Suprapubic skin (tissue), 4 donors: ENCODE measurements around the gene SCAMP4. TPM values are rescaled to one million over a fixed set of nuclear protein-coding genes. Genes with fewer than 3 reads are reported as not detected.

Experiments used
- DNase-seq, 2 donors: peaks; one replicate each; pipeline ENCODE4 v3.0.0-alpha.2; 2019; ENCODE audit warnings: low spot score in 2 of 2
- H3K27ac ChIP-seq: fragments of 200-600 bp; sonication (generic); one replicate; pipeline ENCODE4 v1.5.1; 2019
- H3K27me3 ChIP-seq: fragments of 200-600 bp; sonication (generic); one replicate; pipeline ENCODE4 v1.5.1; 2019
- H3K36me3 ChIP-seq: fragments of 200-600 bp; sonication (generic); one replicate; pipeline ENCODE4 v1.5.1; 2019
- H3K4me1 ChIP-seq: fragments of 200-600 bp; sonication (generic); one replicate; pipeline ENCODE4 v1.5.1; 2019
- H3K4me3 ChIP-seq: fragments of 200-600 bp; sonication (generic); one replicate; pipeline ENCODE4 v1.5.1; 2019; ENCODE audit warnings: mild to moderate bottlenecking
- H3K9me3 ChIP-seq: fragments of 200-600 bp; sonication (generic); one replicate; pipeline ENCODE4 v1.5.1; 2019
- CTCF ChIP-seq, 2 donors: fragments of 200-600 bp in 1 of 2; fragments of 450-650 bp in 1 of 2; sonication (generic) in 1 of 2; IDR thresholded peaks; one replicate each; pipeline ENCODE4 v1.5.1; 2016 to 2019; ENCODE audit warnings: antibody characterized with exemption in 2 of 2, mild to moderate bottlenecking in 1 of 2, moderate library complexity in 1 of 2
- EP300 ChIP-seq: sonication (generic); formaldehyde crosslinking; IDR thresholded peaks from one replicate; pipeline ENCODE4 v1.6.1; 2017; ENCODE audit warnings: antibody characterized with exemption
- POLR2A ChIP-seq, 2 donors: fragments of 450-650 bp; IDR thresholded peaks; one replicate each; pipeline ENCODE4 v1.6.1; 2017; ENCODE audit warnings: antibody characterized with exemption in 2 of 2, mild to moderate bottlenecking in 2 of 2, moderate library complexity in 2 of 2
- POLR2AphosphoS5 ChIP-seq, 3 donors: sonication (generic); formaldehyde crosslinking; IDR thresholded peaks; one replicate each; pipeline ENCODE4 v1.6.1; 2017; ENCODE audit warnings: antibody characterized with exemption in 3 of 3
- WGBS: methylation state at CpG from one replicate; pipeline ENCODE4 v1.1.5; 2018; 5-methylcytosine and 5-hydroxymethylcytosine counted together
- total RNA-seq, 4 donors: library from RNA; depleted of rRNA; stranded (reverse); fragments of >200 nt; gene quantifications; one replicate each; pipeline ENCODE4 v1.1.0, GENCODE V29; 2016

SCAMP4 gene
- total RNA-seq, 4 donors from 2014 or later = 68.1 to 119 (median 103) TPM

DNA sequence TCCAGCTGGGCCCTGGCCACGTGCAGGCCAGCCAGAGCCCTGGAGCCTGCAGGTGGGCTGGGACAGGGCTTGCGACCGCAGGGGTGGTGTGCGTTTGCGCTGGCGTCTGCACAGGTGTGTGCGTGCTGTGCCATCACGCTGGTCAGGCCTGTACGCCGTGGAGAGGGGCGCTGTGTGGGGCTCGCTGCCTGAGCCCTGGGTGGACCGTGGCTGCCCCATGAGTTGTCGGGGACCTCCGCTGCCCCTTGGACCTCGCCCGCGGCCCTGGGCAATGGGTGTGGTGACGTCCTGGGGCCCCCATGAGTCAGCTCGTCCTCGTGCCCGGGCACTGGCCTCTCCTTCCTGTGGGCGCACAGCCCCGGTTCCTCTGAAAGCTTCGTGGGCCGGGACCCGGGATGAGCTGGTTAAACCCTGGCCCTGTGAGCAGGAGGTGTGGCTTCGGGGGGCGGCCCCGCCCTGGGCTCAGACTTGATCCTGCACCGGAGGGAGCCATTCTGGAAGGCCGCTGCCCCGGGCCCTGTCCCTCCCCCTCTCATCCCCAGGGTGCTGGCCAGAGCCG lies 42.5 kb downstream of the SCAMP4 start:
- whole genome bisulfite sequencing = no CpG with 5 or more reads among the region's 34 CpGs
- H3K36me3 ChIP-seq = peaks cover 5% of the 10 kb centered on the region
- no peak for DNase-seq
- no peak overlapping the region for H3K27ac ChIP-seq
- H3K9me3 ChIP-seq = no peaks in the 10 kb centered on the region
- peaks cover 30% of the 10 kb centered on the region for H3K4me1 ChIP-seq
- no peaks in the 10 kb centered on the region for H3K27me3 ChIP-seq
- no peak overlapping the region for H3K4me3 ChIP-seq
- no peak for TF ChIP-seq CTCF (IDR thresholded peaks at IDR 0.05)
- TF ChIP-seq POLR2A (IDR thresholded peaks at IDR 0.05) = no peak
- no peak for TF ChIP-seq POLR2AphosphoS5 (IDR thresholded peaks at IDR 0.05)
- no peak for TF ChIP-seq EP300

DNA sequence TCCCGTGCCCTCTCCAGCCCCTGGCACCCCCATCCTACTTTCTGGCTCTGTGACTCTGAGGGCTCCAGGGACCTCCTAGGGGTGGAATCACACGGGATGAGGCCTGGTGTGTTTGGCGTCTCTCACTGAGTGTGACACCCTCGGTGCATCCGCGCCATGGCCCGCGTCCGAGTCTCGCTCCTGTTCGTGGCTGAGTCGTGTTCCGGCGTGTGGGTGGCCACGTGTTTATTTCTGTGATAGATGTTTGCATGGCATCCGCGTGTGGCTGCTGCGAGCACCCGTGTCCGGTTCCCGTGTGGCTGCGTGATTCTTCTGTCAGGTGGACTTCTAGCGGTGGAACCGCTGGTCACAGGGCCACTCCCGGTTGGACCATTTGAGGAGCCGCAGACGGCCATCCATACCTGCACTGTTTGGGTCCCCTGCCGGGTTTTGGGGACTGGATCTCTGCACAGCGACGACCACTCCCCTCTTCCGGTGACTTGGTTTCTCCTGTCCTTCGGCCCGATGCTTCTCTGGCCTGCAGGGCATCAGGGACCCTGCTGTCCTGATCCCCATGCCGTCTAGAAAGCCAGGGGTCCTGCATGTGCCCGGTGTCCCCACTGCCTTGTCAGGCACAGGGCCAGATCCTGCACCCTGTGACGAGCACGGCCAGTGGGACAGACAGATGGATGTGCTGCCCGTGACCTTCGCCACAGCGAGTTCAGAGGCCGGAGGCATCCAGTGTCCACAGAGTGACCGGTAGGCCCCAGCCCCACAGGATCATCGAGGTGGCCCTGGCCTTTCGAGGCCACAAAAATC lies 44.3 kb downstream of the SCAMP4 start:
- no peak overlapping the region for H3K27ac ChIP-seq
- no peak for DNase-seq
- H3K9me3 ChIP-seq = no peaks in the 10 kb centered on the region
- peaks cover 12% of the 10 kb centered on the region for H3K4me1 ChIP-seq
- WGBS = 94% methylated on average over 43 of the region's 44 CpGs
- peaks cover 7% of the 10 kb centered on the region for H3K36me3 ChIP-seq
- H3K27me3 ChIP-seq = no peaks in the 10 kb centered on the region
- H3K4me3 ChIP-seq = no peak overlapping the region
- TF ChIP-seq POLR2A (IDR thresholded peaks at IDR 0.05) = no peak
- no peak for TF ChIP-seq POLR2AphosphoS5 (IDR thresholded peaks at IDR 0.05)
- TF ChIP-seq EP300 = no peak

- Histone ChIP-seq H3K36me3 (peaks cover 7% of the 10 kb centered on the region), H3K4me1 (peaks cover 13% of the 10 kb centered on the region), H3K27ac (no peak overlapping the region), H3K27me3 (no peaks in the 10 kb centered on the region), H3K4me3 (no peak overlapping the region), H3K9me3 (no peaks in the 10 kb centered on the region)
- no peak for DNase-seq
- WGBS = 99% methylated on average over 12 of the region's 16 CpGs
- TF ChIP-seq CTCF (IDR thresholded peaks at IDR 0.05) (no peak), POLR2A (IDR thresholded peaks at IDR 0.05) (no peak), EP300 (no peak), POLR2AphosphoS5 (IDR thresholded peaks at IDR 0.05) (no peak)
Measured at GRCh38 chr19:1950640-1951039, 45.4 kb downstream of the SCAMP4 start.

DNA sequence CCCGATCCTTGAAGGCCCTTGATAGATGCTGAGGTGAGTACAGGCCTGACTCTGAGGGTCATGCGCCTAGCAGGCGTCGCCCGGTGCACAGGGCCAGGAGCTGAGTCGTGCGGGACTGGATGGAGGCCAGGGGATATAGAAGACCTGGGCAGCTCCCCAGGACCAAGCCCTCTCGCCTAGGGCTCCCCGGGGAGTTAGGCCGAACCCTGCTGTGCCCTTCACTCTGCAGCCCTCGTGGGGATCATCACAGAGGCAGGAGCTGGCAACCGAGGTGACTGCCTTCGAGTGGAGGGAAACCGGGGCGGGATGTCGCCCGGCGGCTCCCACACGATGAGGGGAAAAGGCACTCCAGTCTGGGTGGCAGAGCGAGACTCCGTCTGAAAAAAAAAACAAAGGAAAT lies 47.4 kb downstream of the SCAMP4 start:
- Histone ChIP-seq H3K4me3 (no peak overlapping the region), H3K36me3 (peaks cover 7% of the 10 kb centered on the region), H3K9me3 (no peaks in the 10 kb centered on the region), H3K4me1 (peaks cover 15% of the 10 kb centered on the region), H3K27me3 (no peaks in the 10 kb centered on the region), H3K27ac (no peak overlapping the region)
- TF ChIP-seq CTCF (IDR thresholded peaks at IDR 0.05) (no peak), POLR2A (IDR thresholded peaks at IDR 0.05) (no peak), POLR2AphosphoS5 (IDR thresholded peaks at IDR 0.05) (no peak), EP300 (no peak)
- no peak for DNase-seq
- 86% methylated on average over 17 of the region's 21 CpGs for WGBS

DNA sequence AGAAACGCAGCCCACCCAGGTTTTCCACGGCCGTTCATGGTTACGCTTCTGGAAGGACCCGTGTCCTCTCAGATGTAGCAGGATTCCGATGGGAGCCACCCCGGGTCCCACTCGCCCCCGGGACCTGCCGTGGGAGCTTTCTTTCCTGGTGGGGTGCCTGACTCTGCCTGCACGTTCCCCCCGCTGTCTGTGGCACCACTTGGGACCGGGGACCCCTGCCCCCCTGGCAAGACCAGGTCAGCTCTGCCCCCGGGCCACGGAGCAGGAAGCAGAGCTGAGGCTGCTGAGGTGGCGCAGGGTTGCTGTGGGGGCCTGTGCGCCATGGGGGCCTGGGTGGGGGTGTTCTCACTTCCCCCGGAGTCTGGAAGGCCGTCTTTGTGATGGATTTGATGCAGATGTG lies 47.8 kb downstream of the SCAMP4 start:
- WGBS = 83% methylated on average over 16 of the region's 19 CpGs
- Histone ChIP-seq H3K4me3 (no peak overlapping the region), H3K4me1 (peaks cover 13% of the 10 kb centered on the region), H3K36me3 (peaks cover 7% of the 10 kb centered on the region), H3K27ac (no peak overlapping the region), H3K27me3 (no peaks in the 10 kb centered on the region), H3K9me3 (no peaks in the 10 kb centered on the region)
- TF ChIP-seq POLR2A (IDR thresholded peaks at IDR 0.05) (no peak), CTCF (IDR thresholded peaks at IDR 0.05) (no peak), POLR2AphosphoS5 (IDR thresholded peaks at IDR 0.05) (no peak), EP300 (no peak)
- no peak for DNase-seq
